HG03159 (cell line): Measurements from ENCODE around the gene DYNLL2.
"Not testable (repeated sequence)": the region's sequence is repeated elsewhere in the genome, so short reads cannot be mapped to it uniquely, and the experiment has no call there.

Experiments used
- ATAC-seq: cut with Tn5 transposase; IDR thresholded peaks from one replicate; pipeline ENCODE4 v1.9.1; 2021; ENCODE audit warnings: mild to moderate bottlenecking, moderate library complexity; ENCODE audit not compliant: unreplicated experiment

DYNLL2 gene

DNA sequence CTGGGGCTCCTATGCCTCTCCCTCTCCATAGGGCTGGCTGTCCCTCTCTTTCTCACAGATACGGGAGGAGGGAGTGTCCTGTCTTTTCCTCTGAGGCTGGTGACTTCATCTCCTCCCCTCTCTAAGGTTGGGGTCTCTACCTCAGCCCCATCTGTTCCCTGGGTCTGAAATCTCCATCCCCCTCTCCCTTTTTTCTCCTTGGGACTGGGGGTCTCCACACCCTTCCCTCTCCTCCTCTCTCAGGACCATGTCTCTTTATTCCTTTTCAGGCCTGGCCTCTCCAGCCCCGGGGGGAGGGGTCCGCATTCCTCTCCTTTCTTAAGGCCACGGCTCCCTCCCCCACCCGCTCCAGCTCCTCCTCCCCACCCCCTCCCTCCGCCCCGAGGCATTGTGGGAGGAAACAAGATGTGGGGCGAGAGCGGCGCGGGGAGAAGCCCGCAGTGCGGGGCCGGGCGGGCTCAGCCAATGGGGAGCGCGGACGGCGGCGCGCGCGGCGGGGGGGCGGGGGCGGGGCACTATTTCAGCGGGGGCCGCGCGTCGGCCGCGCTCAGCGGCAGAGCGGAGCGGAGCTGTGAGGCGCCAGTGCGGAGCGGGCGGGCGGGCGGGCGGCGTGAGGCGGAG, at the start of gene DYNLL2:
Gene DYNLL2 (plus strand): TSS at position 550 of the 621 bp plus-strand sequence. CDS start 3,672 bp downstream, outside the sequence.
- ATAC-seq: peak; percentile 65

DNA sequence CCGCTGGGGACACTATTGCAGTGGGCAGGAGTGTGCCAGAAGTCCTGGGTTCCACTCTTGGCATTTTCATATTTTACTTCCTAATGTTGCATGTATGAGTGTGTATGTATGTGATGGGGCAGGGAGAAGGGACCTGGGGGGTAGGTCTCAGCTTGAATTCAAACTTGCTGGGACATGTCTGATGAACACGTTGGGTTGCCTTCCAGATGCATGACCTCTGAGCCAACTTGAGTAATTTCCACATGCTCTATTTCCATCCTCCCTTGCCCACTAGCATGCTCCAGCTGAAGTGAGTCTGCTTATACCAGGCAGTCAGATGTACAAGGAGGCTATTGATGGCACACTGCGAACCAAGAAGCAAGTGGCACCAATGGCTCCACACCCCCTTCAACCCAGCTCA, 43.2 kb upstream of the DYNLL2 start:
- no peak for ATAC-seq

DNA sequence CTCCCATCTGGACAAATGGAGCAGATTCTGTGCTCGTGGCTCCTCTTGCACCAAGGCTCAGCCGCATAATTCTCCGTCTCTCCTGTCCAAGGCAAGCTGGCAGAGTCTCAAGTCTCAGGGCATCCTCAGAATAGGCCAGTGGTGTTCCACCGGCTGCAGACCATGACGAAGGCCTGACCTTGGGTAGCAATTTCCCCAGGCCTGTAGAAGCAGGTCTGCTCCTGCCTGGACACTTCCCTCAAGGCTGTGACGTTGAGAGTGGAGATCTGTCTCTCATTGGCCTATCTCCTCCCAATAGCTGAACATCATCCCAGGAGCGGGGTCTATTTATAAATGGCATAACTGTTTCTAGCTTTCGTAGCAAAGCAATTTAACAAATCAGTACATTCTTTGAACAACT, 42.8 kb upstream of the DYNLL2 start:
- no peak for ATAC-seq

DNA sequence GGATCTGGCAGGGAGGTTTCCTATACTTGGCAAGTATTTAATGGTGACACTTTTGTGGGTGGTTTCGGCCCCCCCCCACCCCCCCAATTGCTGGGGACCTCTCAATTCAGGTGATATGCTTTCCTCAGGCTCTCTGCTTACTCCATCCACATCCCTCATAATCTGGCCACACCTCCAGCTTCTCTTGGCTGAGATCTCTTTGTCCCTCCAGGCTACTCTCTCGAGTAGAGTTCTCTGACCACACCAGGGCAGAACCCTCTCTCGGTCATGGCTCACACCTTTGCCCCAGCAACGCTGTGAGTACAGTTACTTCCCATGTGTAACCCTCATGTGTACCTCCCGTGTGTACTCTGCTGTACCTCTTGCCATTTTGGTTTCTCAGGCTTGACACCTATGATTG, 42.1 kb upstream of the DYNLL2 start:
- ATAC-seq: no peak

DNA sequence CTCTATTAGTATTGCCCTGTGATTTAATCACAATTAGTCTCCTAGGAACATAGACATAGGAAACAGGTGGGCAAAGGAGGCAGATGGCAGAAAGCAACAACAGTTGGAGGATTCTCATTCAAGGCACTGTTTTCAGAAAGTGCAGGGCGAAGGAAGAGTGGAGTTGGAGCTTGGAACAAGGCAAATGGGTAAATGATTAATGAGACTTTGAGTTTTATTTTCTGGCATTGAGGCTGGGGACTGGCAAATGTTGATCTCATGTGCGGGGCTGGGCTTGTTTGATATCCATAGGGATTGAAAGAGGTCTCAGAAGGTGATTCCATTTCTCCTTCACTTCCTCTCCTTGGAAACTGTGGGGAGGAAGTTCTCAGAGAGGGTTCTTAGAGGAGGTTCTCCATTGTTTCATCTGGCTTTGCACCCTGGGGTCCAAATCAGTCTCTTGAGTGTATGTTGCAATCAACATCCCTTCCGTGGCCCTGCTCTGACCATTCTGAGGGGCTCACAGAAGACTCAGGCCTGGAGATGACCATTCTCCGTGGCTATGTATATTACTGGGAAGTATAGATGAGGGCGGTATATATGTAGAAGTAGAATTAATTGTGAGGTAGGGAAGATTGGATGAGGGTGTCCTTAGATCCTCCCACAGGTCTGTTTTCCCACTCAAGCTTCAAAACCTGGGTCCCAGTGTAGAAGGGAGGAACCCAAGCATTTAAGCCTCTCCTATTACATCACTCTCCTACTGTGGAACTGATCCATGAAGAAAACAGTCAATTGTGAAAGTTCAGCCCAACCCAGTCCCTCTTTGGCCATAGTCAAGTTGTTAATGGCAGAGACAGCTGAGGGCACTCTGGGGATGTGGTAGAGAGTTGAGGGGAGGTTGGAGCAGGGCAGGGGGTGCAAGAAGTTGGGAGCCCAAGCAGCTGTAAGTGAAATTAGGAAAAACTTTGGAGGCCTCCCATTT, 39.7 kb upstream of the DYNLL2 start:
- no peak for ATAC-seq

DNA sequence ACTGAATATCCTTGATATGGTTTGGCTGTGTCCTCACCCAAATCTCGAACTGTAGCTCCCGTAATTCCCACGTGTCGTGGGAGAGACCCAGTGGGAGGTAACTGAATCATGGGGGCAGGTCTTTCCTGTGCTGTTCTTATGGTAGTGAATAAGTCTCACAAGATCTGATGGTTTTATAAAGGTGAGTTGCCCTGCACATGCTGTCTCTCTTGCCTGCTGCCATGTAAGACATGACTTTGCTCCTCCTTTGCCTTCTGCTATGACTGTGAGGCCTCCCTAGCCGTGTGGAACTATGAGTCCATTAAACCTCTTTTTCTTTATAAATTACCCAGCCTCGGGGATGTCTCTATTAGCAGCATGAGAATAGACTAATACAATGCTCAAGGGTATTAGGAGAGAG, 39.0 kb upstream of the DYNLL2 start:
- not testable (repeated sequence) for ATAC-seq

DNA sequence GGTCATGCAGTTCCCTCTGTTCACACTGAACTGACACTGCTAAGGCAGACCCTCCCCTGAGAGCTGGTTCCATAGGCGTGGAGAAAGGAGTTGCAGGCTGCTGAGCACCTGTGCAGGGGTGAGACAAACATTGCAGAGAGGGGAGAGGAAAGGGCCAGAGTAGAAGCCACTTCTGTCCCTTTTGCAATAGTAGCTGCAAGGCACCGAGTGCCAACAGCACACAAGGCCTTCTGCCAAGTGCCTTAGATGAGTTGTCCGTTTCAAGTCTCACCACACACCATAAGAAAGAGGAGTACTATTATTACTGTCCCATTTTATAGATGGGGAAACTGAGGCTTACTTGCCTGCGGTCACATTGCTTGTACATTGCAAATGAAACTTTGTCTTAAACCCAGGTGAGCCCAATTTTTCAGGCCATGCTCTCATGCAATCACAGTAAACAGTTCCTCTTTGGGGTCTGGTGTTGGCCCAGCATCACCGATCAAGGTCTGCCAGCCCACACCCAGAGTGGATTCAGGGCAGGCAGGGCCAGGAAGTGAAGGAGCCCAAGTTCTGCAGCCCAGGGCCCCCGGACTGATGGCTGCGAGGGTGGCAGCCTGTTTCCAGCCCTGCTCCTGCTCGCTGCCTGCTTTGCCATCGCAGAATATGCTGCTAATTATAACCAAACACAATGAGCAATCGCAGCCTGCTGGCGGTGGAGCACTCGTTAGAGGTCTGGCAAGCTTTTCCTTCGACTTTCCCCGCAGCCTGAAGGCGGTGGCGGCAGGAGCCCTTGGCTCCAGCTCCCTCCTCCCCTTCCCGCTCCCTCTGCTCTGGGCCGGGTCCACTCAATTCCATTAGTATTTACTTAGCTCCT, 36.8 kb upstream of the DYNLL2 start:
- no peak for ATAC-seq

DNA sequence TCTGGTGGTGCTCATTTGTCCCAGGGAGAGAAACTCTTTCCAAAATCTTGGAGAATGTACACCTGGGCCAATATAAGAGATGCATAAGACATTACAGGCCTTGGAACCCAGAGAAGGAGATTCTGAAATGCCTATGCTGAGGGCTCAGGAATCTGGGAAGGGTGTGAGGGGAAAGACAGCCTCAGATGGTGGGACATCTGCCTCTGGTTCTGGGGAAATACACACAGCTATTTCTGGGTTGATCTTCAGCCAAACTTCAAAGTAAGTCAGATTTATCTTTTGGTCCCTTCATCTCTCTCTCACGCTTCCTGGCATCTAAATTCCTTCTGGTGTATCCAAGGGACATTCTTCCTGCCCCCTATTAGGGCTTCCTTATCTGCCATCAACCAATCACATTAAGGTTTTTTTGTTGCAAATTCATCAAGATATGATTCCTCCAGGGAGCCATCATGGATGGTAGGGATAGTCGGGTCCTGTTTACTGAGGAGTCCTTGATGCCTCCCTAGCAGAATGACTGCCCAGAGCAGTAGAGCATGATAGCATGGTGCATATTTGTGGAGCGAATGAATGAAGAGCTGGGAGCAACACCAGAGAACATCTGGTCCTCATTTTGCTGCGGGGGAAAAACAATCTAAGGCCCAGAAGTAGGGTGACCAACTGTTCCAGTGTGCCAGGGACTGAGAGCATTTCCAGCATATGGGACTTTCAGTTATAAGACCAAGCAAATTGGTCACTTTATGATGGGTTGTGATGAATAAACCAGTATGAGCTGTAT, 35.7 kb upstream of the DYNLL2 start:
- no peak for ATAC-seq

DNA sequence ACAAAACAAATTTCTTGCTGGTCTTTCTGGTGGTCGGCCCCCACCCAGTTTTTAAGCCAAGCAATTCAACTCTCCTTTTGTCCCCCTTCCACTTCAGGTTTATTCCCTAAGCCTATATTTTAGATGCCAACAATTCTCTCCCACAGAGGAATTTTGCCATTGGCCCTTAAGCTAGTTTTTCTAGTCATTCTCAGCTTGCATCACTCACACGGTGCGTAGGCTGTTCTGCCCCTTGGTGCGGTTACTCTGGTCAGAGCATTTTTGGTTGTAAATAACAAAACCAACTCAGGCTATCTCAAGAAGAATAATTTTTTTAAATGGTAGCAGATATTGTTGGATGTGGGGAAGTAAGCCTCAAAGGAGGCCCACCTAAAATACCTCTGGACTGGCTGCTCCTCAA, 33.7 kb upstream of the DYNLL2 start:
- no peak for ATAC-seq

DNA sequence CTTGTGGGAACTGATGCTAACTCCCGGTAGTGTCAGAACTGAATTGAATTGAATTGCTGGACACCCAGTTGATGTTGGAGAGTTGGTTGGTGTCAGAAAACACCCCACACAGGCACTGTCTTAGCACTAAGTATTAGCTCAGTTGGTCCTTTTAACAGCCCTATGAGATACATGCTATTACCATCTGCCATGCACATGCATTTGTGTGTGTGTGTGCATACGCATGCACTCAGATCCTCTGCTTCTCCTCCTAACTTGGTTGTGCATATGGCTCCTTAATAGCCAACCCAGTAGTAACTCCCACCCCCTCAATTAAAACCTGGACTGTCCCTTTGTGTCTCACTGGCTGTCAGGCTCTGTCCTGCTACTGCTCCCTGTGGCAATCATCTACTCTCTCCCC, 32.3 kb upstream of the DYNLL2 start:
- ATAC-seq: no peak

DNA sequence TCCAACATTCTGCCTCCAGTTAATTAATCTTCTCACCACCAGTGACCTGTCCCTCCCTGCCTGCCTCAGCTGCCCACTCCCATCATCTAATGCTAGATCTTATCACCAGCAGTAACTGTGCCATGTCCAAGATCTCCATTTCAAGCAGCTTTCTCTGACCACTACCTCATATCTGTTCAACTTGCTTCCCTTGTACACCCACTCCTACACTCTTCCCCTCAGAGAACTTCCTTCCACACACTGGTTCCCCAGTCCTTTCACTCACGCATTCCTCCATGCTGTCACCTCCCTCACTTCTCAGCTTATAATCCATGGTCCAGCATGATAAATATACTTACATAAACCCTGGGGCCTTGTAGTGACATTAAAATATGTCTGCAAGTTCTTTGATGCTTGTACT, 31.8 kb upstream of the DYNLL2 start:
- ATAC-seq: no peak

DNA sequence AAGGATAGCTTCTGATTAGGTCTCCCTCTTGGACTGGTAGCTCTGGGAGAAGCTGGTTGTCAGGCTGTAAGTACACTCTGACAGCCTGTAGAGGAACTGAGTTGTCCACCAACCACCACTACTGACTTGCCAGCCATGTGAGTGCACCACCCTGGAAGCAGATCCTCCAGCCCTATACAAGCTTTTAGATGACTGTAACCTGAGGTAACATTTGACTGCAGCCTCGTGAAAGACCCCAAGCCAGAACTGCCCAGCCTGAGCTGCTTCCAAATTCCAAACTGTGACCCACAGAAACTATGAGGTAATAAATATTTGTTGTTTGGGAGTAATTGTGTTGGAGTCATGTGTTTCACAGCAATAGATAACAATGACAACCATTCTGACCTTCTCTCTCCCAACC, 30.8 kb upstream of the DYNLL2 start:
- no peak for ATAC-seq

DNA sequence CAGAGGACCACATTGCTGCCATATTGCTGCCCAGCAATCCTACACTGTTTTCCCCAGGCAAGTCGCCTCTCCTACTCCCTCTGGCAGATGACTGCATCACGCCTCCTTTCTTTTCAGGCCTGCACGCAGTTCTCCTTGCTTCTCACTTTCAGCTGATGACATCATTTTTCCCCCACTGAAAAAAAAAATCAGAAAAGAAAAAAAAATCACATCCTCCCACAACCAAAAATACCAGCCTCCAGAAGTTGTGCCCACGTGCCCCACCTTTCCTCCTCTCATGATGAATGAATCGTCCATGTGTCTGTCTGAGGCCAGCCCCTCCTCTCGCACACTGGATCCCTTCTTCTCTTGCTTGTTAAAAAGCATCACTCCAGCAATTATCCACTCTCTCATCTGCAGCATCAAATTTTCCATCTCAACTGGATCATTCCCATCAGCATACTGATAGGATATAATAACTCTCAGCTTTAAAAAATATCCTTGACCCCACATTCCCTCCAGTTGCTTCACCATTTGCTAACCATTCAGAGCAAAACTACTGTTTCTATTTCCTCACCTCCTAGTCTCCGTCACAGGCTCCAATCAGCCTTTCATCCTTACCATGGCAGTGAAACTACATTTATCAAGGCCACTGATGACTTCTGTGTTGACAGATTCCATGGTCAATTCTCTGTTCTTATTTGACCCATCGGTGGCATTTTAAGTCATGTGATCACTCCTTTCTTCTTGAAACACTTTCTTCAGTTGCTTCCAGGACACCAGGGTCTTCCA, 30.1 kb upstream of the DYNLL2 start:
- ATAC-seq: no peak

DNA sequence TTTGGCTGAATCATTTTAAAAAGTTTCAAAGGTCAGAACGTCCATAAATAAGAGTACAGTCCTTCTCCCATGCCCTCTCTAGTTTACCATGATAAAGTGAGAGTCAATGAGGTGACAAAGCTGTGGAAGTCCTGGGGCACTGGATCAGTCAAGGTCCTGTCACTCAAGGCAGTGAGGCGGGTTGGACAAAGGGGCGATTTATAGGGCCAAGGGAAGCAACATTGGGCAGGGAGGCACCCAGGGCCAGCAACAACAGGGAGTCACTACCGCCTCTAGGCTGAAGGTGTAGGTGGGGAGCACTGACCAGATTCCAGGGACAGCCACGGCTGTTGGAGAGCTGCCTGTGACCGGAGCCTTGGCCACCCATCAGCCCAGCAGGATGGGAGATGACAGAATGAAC, 28.6 kb upstream of the DYNLL2 start:
- ATAC-seq: no peak

DNA sequence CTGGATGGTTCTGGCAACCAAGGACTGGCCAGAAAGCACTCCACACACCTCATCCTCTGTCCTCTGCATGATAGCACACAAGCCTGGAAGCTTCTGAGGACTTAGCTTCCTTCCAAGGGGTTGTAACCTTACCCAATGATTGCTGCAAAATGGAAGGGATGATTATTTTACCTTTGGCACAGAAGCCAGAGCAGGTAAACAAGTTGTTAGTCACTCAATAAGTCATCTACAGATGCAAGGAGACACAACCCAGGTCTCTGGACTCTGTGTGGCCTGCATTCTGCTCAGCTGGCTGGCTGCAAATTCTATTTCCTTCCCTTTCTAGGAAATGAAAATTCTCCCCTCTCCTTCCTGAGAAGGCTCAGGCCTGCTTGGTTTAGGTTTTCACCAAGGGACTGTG, 26.7 kb upstream of the DYNLL2 start:
- no peak for ATAC-seq

DNA sequence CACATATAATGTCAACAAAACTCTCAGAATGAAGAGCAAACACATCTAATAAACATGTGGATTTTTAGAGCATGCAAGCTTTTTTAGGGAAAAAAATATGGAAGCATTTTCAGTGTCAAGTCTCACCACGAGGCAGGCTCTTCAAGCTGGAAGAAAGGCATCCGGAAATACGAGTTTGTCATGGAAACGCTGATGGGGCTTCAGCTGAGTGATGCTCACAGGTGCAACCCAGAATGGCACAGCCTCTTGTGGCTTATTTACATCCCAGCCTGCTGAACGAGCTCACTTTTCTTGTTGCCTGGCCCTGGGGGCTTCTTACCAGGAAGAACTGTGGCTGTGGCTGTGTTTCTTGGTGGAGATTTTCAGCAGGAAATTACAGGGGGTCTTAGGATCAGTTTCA, 24.1 kb upstream of the DYNLL2 start:
- no peak for ATAC-seq

DNA sequence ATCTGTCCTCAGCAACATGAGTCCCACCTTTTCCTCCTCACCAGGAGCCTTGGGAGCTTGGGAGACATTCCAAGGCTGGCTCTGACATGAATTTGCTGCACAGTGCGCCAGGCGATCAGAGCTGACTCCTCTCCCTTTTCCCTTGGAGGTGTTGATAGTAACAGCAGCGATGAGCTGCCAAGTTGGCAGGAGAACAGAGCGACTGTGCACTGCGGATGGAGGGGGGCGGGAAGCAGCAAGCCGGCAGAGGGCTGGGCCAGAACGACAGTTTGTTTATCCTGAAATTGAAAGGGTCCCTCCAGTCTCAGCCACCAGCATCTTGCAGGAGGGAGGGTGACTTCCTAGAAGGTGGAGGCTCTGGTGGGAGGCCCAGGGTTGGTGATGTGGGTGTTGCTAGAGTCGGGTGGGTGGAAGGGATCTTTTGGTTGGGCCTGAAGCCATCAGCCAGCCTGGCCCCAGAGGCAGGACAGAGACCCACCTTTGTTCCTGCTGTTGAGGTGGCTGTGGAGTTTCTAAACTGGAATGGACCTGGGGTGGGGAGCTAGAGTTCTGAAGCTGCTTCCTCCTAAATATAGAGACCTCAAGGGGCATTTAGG, 22.5 kb upstream of the DYNLL2 start:
- no peak for ATAC-seq

DNA sequence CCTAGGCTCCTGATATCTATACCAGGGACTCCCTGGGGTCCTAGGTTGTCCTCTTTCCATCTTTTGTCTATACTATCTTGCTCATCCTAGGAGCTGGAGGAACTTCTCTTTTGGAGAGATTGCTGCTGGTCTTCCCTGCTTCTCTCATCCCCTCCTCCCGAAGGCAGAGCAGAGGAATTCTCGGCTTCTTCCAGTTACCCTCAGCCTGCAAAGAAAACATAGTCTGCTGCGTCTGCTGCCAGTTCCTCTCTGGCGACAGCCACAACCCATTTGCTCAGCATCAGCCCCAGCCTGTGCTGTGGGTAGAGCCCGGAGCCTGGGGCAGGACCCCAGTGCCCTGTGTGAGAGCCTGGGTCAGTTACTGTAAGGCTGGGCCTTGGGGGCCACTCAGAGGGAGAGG, 21.5 kb upstream of the DYNLL2 start:
- no peak for ATAC-seq

DNA sequence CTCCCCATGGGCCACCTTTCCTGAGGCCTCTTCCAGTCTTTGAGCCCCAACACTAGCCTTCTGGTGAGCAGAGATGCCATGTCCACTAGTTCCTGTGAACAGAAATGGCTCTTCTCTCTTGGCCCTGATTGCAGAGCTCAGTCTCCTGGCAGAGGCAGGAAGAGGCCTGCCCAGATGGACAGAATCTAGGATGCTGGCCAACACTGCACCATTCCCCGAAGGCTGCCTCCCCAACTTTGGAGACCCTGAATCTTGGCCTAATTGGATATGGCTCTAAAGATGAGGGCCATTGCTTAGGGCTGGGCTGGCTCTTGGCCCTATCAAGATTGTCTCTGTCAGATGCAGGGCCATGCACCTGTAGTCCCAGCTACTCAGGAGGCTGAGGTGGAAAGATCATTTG, 18.0 kb upstream of the DYNLL2 start:
- no peak for ATAC-seq

DNA sequence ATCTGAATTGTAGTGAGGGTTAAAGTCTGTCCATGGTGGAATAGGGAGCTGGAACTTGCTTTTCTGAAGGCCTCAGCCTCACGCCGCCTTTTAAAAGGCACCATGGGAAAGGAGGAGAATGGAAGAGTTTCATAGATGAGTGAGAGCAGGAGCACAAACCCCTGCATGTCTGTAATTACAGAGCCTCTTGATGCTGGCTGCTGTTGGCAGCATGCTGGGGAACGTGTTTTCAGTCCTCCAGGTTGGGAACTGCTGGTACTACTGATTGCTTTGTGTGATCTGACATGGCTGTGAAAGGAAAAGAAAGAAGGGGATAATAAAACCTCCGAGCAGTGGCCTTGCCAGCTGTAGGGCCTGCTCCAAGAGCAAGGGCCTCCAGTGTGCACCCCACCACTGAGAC, 16.8 kb upstream of the DYNLL2 start:
- ATAC-seq: no peak
